Sigmoid colon (tissue), 7 donors: ENCODE measurements around the gene ST6GALNAC2. TPM values are rescaled to one million over a fixed set of nuclear protein-coding genes. Genes with fewer than 3 reads are reported as not detected.
"Not testable (repeated sequence)": the region's sequence is repeated elsewhere in the genome, so short reads cannot be mapped to it uniquely, and the experiment has no call there.

ENCODE experiments used
- DNase-seq: peaks from one replicate; pipeline ENCODE4 v3.0.0-alpha.2; 2019
- H3K27ac ChIP-seq, 4 donors: fragments of 200-600 bp; sonication (generic); one replicate each; pipeline ENCODE4 v1.5.1; 2016 to 2019; ENCODE audit warnings: mild to moderate bottlenecking in 1 of 4
- H3K27me3 ChIP-seq, 3 donors: fragments of 200-600 bp; sonication (generic); one replicate each; pipeline ENCODE4 v1.5.1; 2019; ENCODE audit warnings: mild to moderate bottlenecking in 1 of 3
- H3K36me3 ChIP-seq, 4 donors: fragments of 200-600 bp; sonication (generic); one replicate each; pipeline ENCODE4 v1.5.1; 2016 to 2019
- H3K4me1 ChIP-seq, 4 donors: fragments of 200-600 bp; sonication (generic); one replicate each; pipeline ENCODE4 v1.5.1; 2017 to 2019
- H3K4me3 ChIP-seq, 4 donors: fragments of 200-600 bp; sonication (generic); one replicate each; pipeline ENCODE4 v1.5.1; 2017 to 2019; ENCODE audit warnings: mild to moderate bottlenecking in 2 of 4, moderate library complexity in 1 of 4
- H3K9me3 ChIP-seq, 4 donors: fragments of 200-600 bp in 3 of 4; sonication (generic) in 3 of 4; one replicate each; pipeline versions ENCODE4 v1.5.1 to v1.6.1; 2013 to 2019
- EP300 ChIP-seq, 4 donors: sonication (generic); formaldehyde crosslinking; IDR thresholded peaks; one replicate each; pipeline ENCODE4 v1.6.1; 2017; ENCODE audit warnings: antibody characterized with exemption in 4 of 4
- POLR2A ChIP-seq, 2 donors: fragments of 450-650 bp; IDR thresholded peaks; one replicate each; pipeline ENCODE4 v1.6.1; 2016; ENCODE audit warnings: antibody characterized with exemption in 2 of 2, mild to moderate bottlenecking in 2 of 2, moderate library complexity in 2 of 2
- POLR2AphosphoS5 ChIP-seq, 4 donors: sonication (generic); formaldehyde crosslinking; IDR thresholded peaks; one replicate each; pipeline ENCODE4 v1.6.1; 2017; ENCODE audit warnings: antibody characterized with exemption in 4 of 4
- whole genome bisulfite sequencing, 2 donors: extraction: QIAGEN DNeasy Blood & Tissue Kit; methylation state at CpG; one replicate each; pipeline ENCODE4 v1.1.7; 2013; 5-methylcytosine and 5-hydroxymethylcytosine counted together
- intact Hi-C: fragments of 100-400 bp; cut with DNase I; formaldehyde crosslinking; loops from one replicate; pipeline ENCODE4 v1.15.1; 2023
- polyA plus RNA-seq, 3 donors: library from polyadenylated mRNA; stranded (reverse); fragments of 200-250 nt; gene quantifications; one replicate each; pipeline ENCODE4 v1.2.3, GENCODE V29; 2013
- total RNA-seq, 4 donors: library from RNA; depleted of rRNA; stranded (reverse); fragments of >200 nt; gene quantifications; one replicate each; pipeline ENCODE4 v1.1.0, GENCODE V29; 2016
- TF ChIP-seq, protein P1 (sequence below), 4 experiments: fragments of 450-650 bp in 3 of 4; fragments of 200-600 bp in 1 of 4; IDR thresholded peaks; one replicate each; pipeline ENCODE4 v1.5.1; 2016 to 2019; ENCODE audit warnings: antibody characterized with exemption in 4 of 4, mild to moderate bottlenecking in 3 of 4, moderate library complexity in 2 of 4
- donor health status: healthy with polysubstance abuse.
- donor health status: Bipolar disorder and iron deficiency.
- donor health status: healthy.

The ST6GALNAC2 gene
- total and polyA plus RNA-seq, 7 donors: 3.3 to 16.4 (median 5.4) TPM

DNA sequence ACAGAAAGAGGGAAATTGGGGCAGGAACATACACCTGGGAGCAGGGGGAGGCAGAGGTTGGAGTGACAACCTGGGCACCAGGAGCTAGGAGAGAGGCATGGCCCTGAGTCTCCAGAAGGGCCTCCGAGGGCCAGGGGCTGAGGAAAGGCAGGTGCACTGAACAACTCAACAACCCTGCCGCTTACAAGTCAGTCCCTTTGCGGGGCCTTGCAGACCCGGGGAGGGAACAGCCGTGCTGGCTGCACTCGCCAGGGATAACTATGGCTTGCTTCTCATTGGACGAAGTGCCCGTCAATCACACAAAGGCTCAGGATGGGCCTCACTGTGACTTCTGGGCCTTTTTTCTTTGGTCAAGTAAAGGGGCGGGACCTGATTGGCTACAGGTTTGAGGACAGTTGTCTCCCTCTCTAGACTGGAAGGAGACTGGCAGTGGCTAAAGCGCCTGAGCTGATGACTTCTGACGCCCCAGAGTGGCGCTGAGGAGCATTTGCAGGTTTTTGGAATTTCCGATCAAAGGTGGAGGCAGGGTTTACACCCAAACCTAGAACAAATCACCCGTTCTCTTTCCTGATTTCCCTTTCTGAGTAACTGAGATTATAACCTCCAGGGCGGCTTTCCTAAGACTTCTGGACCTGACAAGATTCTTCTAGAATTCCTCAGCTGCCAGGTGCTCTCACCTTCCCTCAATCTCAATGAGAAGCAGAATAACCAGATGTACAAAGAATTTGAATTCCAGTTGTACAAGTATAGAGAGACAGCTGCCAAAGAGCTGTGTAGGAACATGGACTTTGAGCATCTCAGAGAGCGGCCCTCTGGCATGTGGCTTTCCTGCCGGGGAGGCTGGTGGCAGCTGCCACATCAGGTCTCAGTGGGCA is 27.6 kb upstream of the ST6GALNAC2 start:
- intact Hi-C loops: no loop called here
- Histone ChIP-seq H3K27me3 (no peaks in the 10 kb centered on the region), H3K27ac (no peak overlapping the region), H3K9me3 (no peaks in the 10 kb centered on the region), H3K4me1 (no peaks in the 10 kb centered on the region), H3K36me3 (no peaks in the 10 kb centered on the region), H3K4me3 (no peak overlapping the region)
- no peak for TF ChIP-seq EP300 (IDR thresholded peaks at IDR 0.05)
- TF ChIP-seq POLR2AphosphoS5 (IDR thresholded peaks at IDR 0.05): no peak
- TF ChIP-seq, protein P1, sequence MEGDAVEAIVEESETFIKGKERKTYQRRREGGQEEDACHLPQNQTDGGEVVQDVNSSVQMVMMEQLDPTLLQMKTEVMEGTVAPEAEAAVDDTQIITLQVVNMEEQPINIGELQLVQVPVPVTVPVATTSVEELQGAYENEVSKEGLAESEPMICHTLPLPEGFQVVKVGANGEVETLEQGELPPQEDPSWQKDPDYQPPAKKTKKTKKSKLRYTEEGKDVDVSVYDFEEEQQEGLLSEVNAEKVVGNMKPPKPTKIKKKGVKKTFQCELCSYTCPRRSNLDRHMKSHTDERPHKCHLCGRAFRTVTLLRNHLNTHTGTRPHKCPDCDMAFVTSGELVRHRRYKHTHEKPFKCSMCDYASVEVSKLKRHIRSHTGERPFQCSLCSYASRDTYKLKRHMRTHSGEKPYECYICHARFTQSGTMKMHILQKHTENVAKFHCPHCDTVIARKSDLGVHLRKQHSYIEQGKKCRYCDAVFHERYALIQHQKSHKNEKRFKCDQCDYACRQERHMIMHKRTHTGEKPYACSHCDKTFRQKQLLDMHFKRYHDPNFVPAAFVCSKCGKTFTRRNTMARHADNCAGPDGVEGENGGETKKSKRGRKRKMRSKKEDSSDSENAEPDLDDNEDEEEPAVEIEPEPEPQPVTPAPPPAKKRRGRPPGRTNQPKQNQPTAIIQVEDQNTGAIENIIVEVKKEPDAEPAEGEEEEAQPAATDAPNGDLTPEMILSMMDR (IDR thresholded peaks at IDR 0.05): no peak
- no peak for TF ChIP-seq POLR2A (IDR thresholded peaks at IDR 0.05)
- WGBS, 2 donors: 58 to 74% methylated on average over 17 of the region's 17 CpGs
- DNase-seq: no peak

DNA sequence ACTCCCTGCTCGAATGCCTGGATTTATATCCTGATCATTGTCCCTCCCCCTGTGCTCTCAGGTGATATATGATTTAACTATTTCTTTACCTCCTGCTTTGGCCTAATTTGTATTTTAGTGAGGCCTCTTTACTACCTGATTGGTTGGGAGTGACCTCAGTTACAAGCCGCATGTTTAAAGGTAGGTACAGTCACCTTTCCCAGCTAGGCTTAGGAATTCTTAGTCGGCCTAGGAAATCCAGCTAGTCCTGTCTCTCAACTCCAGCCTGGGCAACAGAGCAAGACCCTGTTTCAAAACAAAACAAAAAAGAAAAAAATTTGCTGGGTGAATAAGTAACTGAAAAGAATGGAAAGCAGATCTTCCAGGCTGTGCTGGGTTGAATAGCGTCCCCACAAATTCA is 26.8 kb upstream of the ST6GALNAC2 start:
- no peak overlapping the region for H3K4me3 ChIP-seq
- DNase-seq: no peak

DNA sequence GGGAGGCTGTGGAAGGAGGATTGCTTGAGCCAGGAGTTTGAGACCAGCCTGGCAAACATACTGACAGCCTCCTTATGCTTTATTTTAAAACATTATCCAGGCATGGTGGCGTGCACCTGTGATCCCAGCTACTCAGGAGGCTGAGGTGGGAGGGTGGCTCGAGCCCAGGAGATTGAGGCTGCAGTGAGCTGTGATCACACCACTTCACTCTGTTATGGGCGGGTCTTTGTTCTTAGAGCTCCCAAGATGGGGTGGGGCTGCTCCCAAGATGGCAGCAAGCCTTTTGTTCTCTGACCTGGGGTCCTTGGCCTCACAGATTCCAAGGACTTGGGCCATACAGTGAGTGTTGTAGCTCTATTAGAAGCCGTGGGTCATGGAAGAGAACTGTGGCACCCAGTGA is 26.1 kb upstream of the ST6GALNAC2 start:
- Histone ChIP-seq H3K27me3 (no peaks in the 10 kb centered on the region), H3K4me3 (no peak overlapping the region), H3K4me1 (no peaks in the 10 kb centered on the region), H3K27ac (no peak overlapping the region), H3K9me3 (no peaks in the 10 kb centered on the region), H3K36me3 (no peaks in the 10 kb centered on the region)
- 78 to 94% methylated on average over 4 of the region's 4 CpGs for WGBS, 2 donors
- TF ChIP-seq EP300 (IDR thresholded peaks at IDR 0.05) (no peak), POLR2AphosphoS5 (IDR thresholded peaks at IDR 0.05) (no peak), POLR2A (IDR thresholded peaks at IDR 0.05) (no peak)
- TF ChIP-seq, protein P1 (IDR thresholded peaks at IDR 0.05): no peak
- intact Hi-C loops: no loop called here
- DNase-seq: no peak

More for the DNA sequence above, 26.8 kb upstream of the ST6GALNAC2 start:
- no peaks in the 10 kb centered on the region for H3K4me1 ChIP-seq
- no peaks in the 10 kb centered on the region for H3K36me3 ChIP-seq
- H3K9me3 ChIP-seq: no peaks in the 10 kb centered on the region
- H3K27ac ChIP-seq: no peak overlapping the region
- no peak for TF ChIP-seq POLR2A (IDR thresholded peaks at IDR 0.05)
- no peaks in the 10 kb centered on the region for H3K27me3 ChIP-seq
- intact Hi-C loops: no loop called here
- 67 to 80% methylated on average over 4 of the region's 4 CpGs for WGBS, 2 donors

DNA sequence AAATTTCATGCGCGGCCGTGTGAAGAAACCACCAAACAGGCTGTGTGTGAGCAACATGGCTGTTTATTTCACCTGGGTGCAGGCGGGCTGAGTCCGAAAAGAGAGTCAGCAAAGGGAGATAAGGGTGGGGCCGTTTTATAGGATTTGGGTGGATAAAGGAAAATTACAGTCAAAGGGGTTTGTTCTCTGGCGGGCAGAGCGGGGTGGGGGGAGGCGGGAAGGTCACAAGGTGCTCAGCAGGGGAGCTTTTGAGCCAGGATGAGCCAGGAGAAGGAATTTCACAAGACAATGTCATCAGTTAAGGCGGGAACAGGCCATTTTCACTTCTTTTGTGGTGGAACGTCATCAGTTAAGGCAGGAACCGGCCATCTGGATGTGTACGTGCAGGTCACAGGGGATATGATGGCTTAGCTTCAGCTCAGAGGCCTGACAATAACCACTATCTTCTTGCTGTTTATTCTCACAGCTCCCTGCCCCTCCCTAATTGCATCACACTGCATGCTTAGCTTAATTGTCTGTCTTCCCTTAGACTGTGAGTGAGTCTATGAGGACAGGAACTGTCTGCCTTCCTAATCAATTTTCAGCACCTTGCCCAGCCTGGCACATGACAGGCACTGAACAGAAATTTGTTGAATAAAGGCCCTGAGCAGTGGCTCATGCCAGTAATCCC is 25.6 kb upstream of the ST6GALNAC2 start:
- H3K9me3 ChIP-seq, H3K4me1 ChIP-seq, H3K27me3 ChIP-seq, H3K36me3 ChIP-seq, DNase-seq, H3K27ac ChIP-seq, intact Hi-C loops, H3K4me3 ChIP-seq: not testable (repeated sequence)
- WGBS, 2 donors: 48 to 63% methylated on average over 13 of the region's 13 CpGs

DNA sequence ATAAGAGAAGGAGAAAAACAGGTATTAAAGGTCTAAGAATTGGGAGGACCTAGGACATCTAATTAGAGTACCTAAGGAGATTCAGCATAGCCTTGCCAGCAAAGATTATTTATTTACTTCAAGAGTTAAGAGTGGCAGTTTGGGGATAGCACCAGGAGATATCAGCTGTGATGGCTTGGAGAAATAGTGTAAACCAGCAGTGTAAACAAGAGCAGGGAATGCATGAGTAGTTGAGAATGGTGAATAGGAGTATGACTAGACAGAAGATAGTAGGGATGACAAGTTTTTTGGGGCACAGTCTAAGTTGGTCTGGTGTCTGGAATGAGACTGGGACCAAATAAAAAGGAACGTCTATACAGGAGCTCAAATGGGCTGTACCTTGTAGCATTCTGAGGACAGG is 21.0 kb upstream of the ST6GALNAC2 start:
- WGBS, 2 donors: 60 to 69% methylated on average over 1 of the region's 1 CpG
- intact Hi-C loops, H3K36me3 ChIP-seq, H3K27me3 ChIP-seq, H3K27ac ChIP-seq, DNase-seq, H3K9me3 ChIP-seq, H3K4me3 ChIP-seq, H3K4me1 ChIP-seq: not testable (repeated sequence)

DNA sequence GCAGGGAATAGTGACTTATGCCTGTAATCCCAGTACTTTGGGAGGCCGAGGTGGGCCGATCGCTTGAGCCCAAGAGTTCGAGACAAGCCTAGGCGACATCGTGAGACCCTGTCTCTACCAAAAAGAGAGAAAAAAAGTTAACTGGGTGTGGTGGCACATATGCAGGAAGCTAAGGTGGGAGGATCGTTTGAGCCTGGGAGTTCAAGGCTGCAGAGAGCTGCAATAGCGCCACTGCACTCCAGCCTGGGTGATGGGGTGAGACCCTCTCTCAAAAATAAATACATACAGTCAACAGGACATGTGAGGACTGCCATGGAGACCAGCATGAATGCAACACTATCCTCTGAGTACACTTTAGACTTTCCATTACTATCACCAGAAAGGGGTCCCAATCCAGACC is 15.4 kb upstream of the ST6GALNAC2 start:
- peaks cover 0 to 4% (median 0%) of the 10 kb centered on the region in 3 donors for H3K27me3 ChIP-seq
- no peaks in the 10 kb centered on the region for H3K36me3 ChIP-seq
- 81 to 84% methylated on average over 8 of the region's 8 CpGs for WGBS, 2 donors
- H3K4me3 ChIP-seq: no peak overlapping the region
- intact Hi-C loops: no loop called here
- DNase-seq: no peak
- TF ChIP-seq POLR2A (IDR thresholded peaks at IDR 0.05) (no peak), EP300 (IDR thresholded peaks at IDR 0.05) (no peak), POLR2AphosphoS5 (IDR thresholded peaks at IDR 0.05) (no peak)
- TF ChIP-seq, protein P1 (IDR thresholded peaks at IDR 0.05): no peak
- H3K4me1 ChIP-seq: no peaks in the 10 kb centered on the region
- H3K27ac ChIP-seq: no peak overlapping the region
- H3K9me3 ChIP-seq: no peaks in the 10 kb centered on the region
